Endothelial cell of umbilical vein (primary cell): ENCODE measurements around the gene FKBP8. TPM values are rescaled to one million over a fixed set of nuclear protein-coding genes. Genes with fewer than 3 reads are reported as not detected.
"Not testable (repeated sequence)": the region's sequence is repeated elsewhere in the genome, so short reads cannot be mapped to it uniquely, and the experiment has no call there.

ENCODE experiments used
- BruUV-seq: library from RNA; stranded (reverse); fragments of 400-500 nt; replicated peaks from 2 replicates; lab custom pipeline; 2021; lab: Mats Ljungman, UMichigan
- CTCF ChIA-PET: fragments of 300-600, 350-600 bp; sonication (Branson Sonifier 250); formaldehyde crosslinking; loops from one replicate; lab custom pipeline; 2021; ENCODE audit warnings: antibody characterized with exemption, inconsistent platforms; lab: Charles Lee
- POLR2A ChIA-PET: fragments of 300-600, 350-600 bp; sonication (Branson Sonifier 250); formaldehyde crosslinking; loops from one replicate; lab custom pipeline; 2021; ENCODE audit warnings: antibody characterized with exemption, inconsistent platforms; lab: Charles Lee
- DNase-seq: peaks from one replicate; pipeline ENCODE4 v3.0.0-alpha.2; 2011; ENCODE audit warnings: low read depth, low spot score
- FAIRE-seq: peaks from 2 replicates; lab custom pipeline; 2011; peaks lifted over from hg19 to GRCh38; lab: Jason Lieb, UNC
- H2AFZ ChIP-seq: 2 replicates; pipeline ENCODE4 v1.6.0; 2012; ENCODE audit warnings: low read depth, low read length, control low read depth, inconsistent platforms
- H3K27ac ChIP-seq: 2 replicates; pipeline ENCODE4 v1.5.1; 2011; ENCODE audit warnings: low read depth, mild to moderate bottlenecking, control low read depth, low read length, moderate library complexity; ENCODE audit not compliant: insufficient read depth
- H3K27me3 ChIP-seq, 2 experiments: 2 replicates each; pipeline versions ENCODE4 v1.6.0 to v1.6.1; 2011; ENCODE audit warnings: low read length in 2 of 2, mixed read lengths in 1 of 2; ENCODE audit not compliant: control insufficient read depth in 2 of 2, insufficient read depth in 2 of 2
- H3K36me3 ChIP-seq, 2 experiments: 2 replicates in 1 of 2; 3 replicates in 1 of 2; pipeline ENCODE4 v1.5.1; 2011; ENCODE audit warnings: low read length in 2 of 2, mild to moderate bottlenecking in 1 of 2, moderate library complexity in 1 of 2; ENCODE audit not compliant: control insufficient read depth in 2 of 2, insufficient read depth in 2 of 2; ENCODE audit errors: extremely low read depth in 1 of 2
- H3K4me1 ChIP-seq: 3 replicates; pipeline ENCODE4 v1.5.1; 2011; ENCODE audit warnings: mild to moderate bottlenecking, low read length; ENCODE audit not compliant: control insufficient read depth, insufficient read depth; ENCODE audit errors: extremely low read depth
- H3K4me2 ChIP-seq: 2 replicates; pipeline ENCODE4 v1.6.1; 2011; ENCODE audit warnings: low read length, control low read depth, mixed read lengths; ENCODE audit not compliant: insufficient read depth
- H3K4me3 ChIP-seq, 3 experiments: fragments of 200-600 bp in 1 of 3; sonication (generic), shearing (Covaris generic) in 1 of 3; replicated peaks in 1 of 3; 2 replicates each; pipeline ENCODE4 v1.5.1; 2011 to 2016; ENCODE audit warnings: control low read depth in 3 of 3, low read length in 3 of 3, mild to moderate bottlenecking in 2 of 3, inconsistent platforms in 1 of 3, low read depth in 1 of 3, moderate library complexity in 1 of 3; ENCODE audit not compliant: insufficient read depth in 1 of 3
- H3K79me2 ChIP-seq: 2 replicates; pipeline ENCODE4 v1.6.0; 2012; ENCODE audit warnings: low read length, inconsistent platforms; ENCODE audit not compliant: control insufficient read depth, insufficient read depth
- H3K9ac ChIP-seq: replicated peaks from 2 replicates; pipeline ENCODE3; 2011; ENCODE audit warnings: low read length, control low read depth; ENCODE audit not compliant: insufficient read depth; ENCODE audit errors: extremely low read depth
- H3K9me1 ChIP-seq: replicated peaks from 3 replicates; pipeline ENCODE4 v1.6.0; 2011; ENCODE audit warnings: mild to moderate bottlenecking, low read length; ENCODE audit not compliant: control insufficient read depth, insufficient read depth; ENCODE audit errors: extremely low read depth
- H3K9me3 ChIP-seq: replicated peaks from 2 replicates; pipeline ENCODE4 v1.5.1; 2012; ENCODE audit warnings: low read length, inconsistent platforms; ENCODE audit not compliant: control insufficient read depth, insufficient read depth
- H4K20me1 ChIP-seq: replicated peaks from 2 replicates; pipeline ENCODE3; 2011; ENCODE audit warnings: mild to moderate bottlenecking, low read length; ENCODE audit not compliant: control insufficient read depth, insufficient read depth; ENCODE audit errors: extremely low read depth
- EZH2 ChIP-seq: IDR thresholded peaks from 2 replicates; pipeline ENCODE4 v1.6.1; 2012; ENCODE audit warnings: borderline replicate concordance, low read depth, mild to moderate bottlenecking, moderate library complexity, low read length, inconsistent platforms; ENCODE audit not compliant: severe bottlenecking
- FOS ChIP-seq: IDR thresholded peaks from 2 replicates; pipeline ENCODE4 v1.6.1; 2011; ENCODE audit warnings: mild to moderate bottlenecking, low read length, moderate library complexity, borderline replicate concordance; ENCODE audit not compliant: insufficient read depth
- GATA2 ChIP-seq: IDR thresholded peaks from 2 replicates; pipeline ENCODE4 v1.7.0; 2011; ENCODE audit warnings: low read depth, mild to moderate bottlenecking, moderate library complexity, mixed read lengths, low read length; ENCODE audit not compliant: insufficient read length, insufficient read depth
- JUN ChIP-seq: IDR thresholded peaks from 2 replicates; pipeline ENCODE4 v1.6.1; 2011; ENCODE audit warnings: borderline replicate concordance, low read depth; ENCODE audit not compliant: insufficient read length, insufficient read depth
- MYC ChIP-seq: IDR thresholded peaks from one replicate; pipeline ENCODE4 v1.6.1; 2011; ENCODE audit warnings: mild to moderate bottlenecking, low read depth, low read length
- POLR2A ChIP-seq: IDR thresholded peaks from 2 replicates; pipeline ENCODE4 v1.6.1; 2012; ENCODE audit warnings: low read depth, mild to moderate bottlenecking, control low read depth, low read length
- POLR2AphosphoS5 ChIP-seq: IDR thresholded peaks from 2 replicates; pipeline ENCODE4 v1.6.1; 2012; ENCODE audit warnings: low read depth, mild to moderate bottlenecking, control low read depth, low read length, moderate library complexity; ENCODE audit not compliant: insufficient read depth
- dilution Hi-C: fragments of 300-500 bp; cut with MboI; formaldehyde crosslinking; loops from one replicate; pipeline ENCODE4 v1.15.0; 2019; ENCODE audit warnings: low sequenced_read_pairs; ENCODE audit not compliant: extremely low pct_ligation_motif_present
- intact Hi-C: fragments of 100-400 bp; cut with micrococcal nuclease; formaldehyde crosslinking; loops from one replicate; pipeline ENCODE4 v1.10.0; 2022
- polyA plus RNA-seq, 4 experiments: library from polyadenylated mRNA; depleted of rRNA in 3 of 4; stranded (reverse) in 3 of 4; unstranded in 1 of 4; fragments of >200 nt; gene quantifications; 2 replicates each; pipeline versions ENCODE4 v1.2.1 to v1.2.3, GENCODE V29; 2011 to 2012; ENCODE audit warnings: missing spikeins in 1 of 4
- total RNA-seq: library from RNA; stranded (reverse); gene quantifications from 2 replicates; pipeline ENCODE4 v1.2.3, GENCODE V29; 2021
- TF ChIP-seq, protein P1 (sequence below): IDR thresholded peaks from 2 replicates; pipeline ENCODE4 v1.6.1; 2011; ENCODE audit not compliant: insufficient read depth, insufficient read length
- TF ChIP-seq, protein P2 (sequence below), 2 donors: IDR thresholded peaks; 1 replicate in 1 of 2; 2 replicates in 1 of 2; pipeline ENCODE4 v1.5.1; 2011; ENCODE audit warnings: low read length in 2 of 2, mild to moderate bottlenecking in 2 of 2, moderate library complexity in 2 of 2, control low read depth in 1 of 2, inconsistent platforms in 1 of 2, low read depth in 1 of 2; ENCODE audit not compliant: insufficient read depth in 1 of 2; ENCODE audit errors: extremely low read depth in 1 of 2

Gene FKBP8
- total and polyA plus RNA-seq, 2 donors (not counting 3 experiments of a cell fraction or from before 2014, with no cell fraction given) = 150 to 173 TPM

DNA sequence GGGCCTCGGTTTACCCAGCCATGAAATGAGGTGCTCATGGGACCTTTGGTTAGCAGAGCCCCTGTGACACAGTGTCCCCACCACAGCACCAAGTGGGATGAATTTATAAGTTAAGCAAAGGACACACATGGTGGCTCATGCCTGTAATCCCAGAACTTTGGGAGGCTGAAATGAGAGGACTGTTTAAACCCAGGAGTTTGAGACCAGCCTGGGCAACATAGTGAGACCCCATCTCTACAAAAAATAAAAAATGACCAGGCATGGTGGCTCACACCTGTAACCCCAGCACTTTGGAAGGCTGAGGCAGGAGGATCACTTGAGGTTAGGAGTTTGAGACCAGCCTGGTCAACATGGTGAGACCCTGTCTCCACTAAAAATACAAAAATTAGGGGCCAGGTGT, 3.2 kb downstream of the FKBP8 start:
- H3K27me3 ChIP-seq, H4K20me1 ChIP-seq, BruUV-seq, dilution Hi-C loops, H3K9ac ChIP-seq, H2AFZ ChIP-seq, H3K9me1 ChIP-seq, H3K4me2 ChIP-seq, intact Hi-C loops, POLR2A ChIA-PET, DNase-seq, H3K27ac ChIP-seq, H3K9me3 ChIP-seq, CTCF ChIA-PET, FAIRE-seq, H3K4me3 ChIP-seq: not testable (repeated sequence)
- Histone ChIP-seq H3K4me1 (peaks cover 12% of the 10 kb centered on the region), H3K36me3 (peaks cover 5 to 32% of the 10 kb centered on the region in 2 experiments), H3K79me2 (peaks cover 12% of the 10 kb centered on the region)

DNA sequence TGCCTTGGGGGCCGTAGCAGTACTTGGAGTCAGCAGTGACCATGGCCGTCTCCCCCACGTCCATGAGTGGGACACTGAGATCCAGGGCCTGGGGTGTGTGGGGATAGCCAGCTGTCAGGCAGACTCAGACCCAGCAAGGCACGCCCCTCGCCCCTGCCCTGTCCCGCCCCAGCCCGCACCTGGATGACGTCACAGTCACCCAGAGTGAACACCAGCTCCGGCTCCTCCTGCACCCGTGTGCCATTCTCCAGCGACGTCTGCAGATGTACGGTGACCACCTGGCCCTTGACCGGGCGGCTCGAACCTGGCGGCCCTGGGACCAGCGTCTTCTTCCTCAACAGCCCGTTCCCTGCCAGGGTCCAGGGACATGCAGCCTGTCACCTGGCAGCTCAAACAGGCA, 4.0 kb downstream of the FKBP8 start:
- ChIA-PET CTCF (interaction anchor here (1.3 kb wide), 1 partner anchor 9 kb away, joined by 4 read pairs; no protein-coding TSS in a partner anchor), POLR2A (interaction anchor here (0.7 kb wide), 1 partner anchor 210 kb away, joined by 3 read pairs; no protein-coding TSS in a partner anchor)
- FAIRE-seq = no peak
- peaks cover 5 to 32% of the 10 kb centered on the region in 2 experiments for H3K36me3 ChIP-seq
- H3K27ac ChIP-seq = no peak overlapping the region
- H3K4me2 ChIP-seq = no peak overlapping the region
- H3K79me2 ChIP-seq = peaks cover 12% of the 10 kb centered on the region
- no peaks in the 10 kb centered on the region for H4K20me1 ChIP-seq
- intact Hi-C loops = no loop called here
- TF ChIP-seq EZH2 (no peak), POLR2A (no peak), JUN (no peak), FOS (no peak), MYC (no peak), POLR2AphosphoS5 (no peak), GATA2 (no peak)
- TF ChIP-seq, protein P1, sequence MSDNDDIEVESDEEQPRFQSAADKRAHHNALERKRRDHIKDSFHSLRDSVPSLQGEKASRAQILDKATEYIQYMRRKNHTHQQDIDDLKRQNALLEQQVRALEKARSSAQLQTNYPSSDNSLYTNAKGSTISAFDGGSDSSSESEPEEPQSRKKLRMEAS = no peak
- TF ChIP-seq, protein P2, sequence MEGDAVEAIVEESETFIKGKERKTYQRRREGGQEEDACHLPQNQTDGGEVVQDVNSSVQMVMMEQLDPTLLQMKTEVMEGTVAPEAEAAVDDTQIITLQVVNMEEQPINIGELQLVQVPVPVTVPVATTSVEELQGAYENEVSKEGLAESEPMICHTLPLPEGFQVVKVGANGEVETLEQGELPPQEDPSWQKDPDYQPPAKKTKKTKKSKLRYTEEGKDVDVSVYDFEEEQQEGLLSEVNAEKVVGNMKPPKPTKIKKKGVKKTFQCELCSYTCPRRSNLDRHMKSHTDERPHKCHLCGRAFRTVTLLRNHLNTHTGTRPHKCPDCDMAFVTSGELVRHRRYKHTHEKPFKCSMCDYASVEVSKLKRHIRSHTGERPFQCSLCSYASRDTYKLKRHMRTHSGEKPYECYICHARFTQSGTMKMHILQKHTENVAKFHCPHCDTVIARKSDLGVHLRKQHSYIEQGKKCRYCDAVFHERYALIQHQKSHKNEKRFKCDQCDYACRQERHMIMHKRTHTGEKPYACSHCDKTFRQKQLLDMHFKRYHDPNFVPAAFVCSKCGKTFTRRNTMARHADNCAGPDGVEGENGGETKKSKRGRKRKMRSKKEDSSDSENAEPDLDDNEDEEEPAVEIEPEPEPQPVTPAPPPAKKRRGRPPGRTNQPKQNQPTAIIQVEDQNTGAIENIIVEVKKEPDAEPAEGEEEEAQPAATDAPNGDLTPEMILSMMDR (IDR thresholded peaks at IDR 0.05; ENCODE audit: extremely low read depth in 1 of 2, insufficient read depth in 1 of 2, low read depth in 1 of 2, low read length in 2 of 2) = no peak
- no peak overlapping the region for H3K9ac ChIP-seq
- no peak for DNase-seq
- BruUV-seq = no TSS peak
- peaks cover 12% of the 10 kb centered on the region for H3K4me1 ChIP-seq
- no peaks in the 10 kb centered on the region for H3K9me1 ChIP-seq
- H3K9me3 ChIP-seq = no peaks in the 10 kb centered on the region
- H3K27me3 ChIP-seq = no peaks in the 10 kb centered on the region
- dilution Hi-C loops = no loop called here
- no peak overlapping the region for H3K4me3 ChIP-seq
- H2AFZ ChIP-seq = no peak overlapping the region
